HepG2 (cell line): ENCODE results near the gene L3MBTL4. TPM values are rescaled to one million over a fixed set of nuclear protein-coding genes. Genes with fewer than 3 reads are reported as not detected.

Experiments
- CHD2 ChIP-seq: IDR thresholded peaks from 2 replicates; pipeline ENCODE4 v1.6.1; 2011; ENCODE audit warnings: low read depth, low read length, improper control_type of control experiment
- EEA1 ChIP-seq: sonication (generic); formaldehyde crosslinking; IDR thresholded peaks from 2 replicates; pipeline ENCODE4 v1.5.1; 2020; ENCODE audit warnings: mild to moderate bottlenecking, missing genetic modification reagents, borderline replicate concordance
- FOXC1 ChIP-seq: sonication (generic); formaldehyde crosslinking; IDR thresholded peaks from 2 replicates; pipeline ENCODE4 v1.8.0; 2022; ENCODE audit warnings: mild to moderate bottlenecking, missing genetic modification reagents, borderline replicate concordance
- KAT7 ChIP-seq: IDR thresholded peaks from 2 replicates; pipeline ENCODE4 v1.6.1; 2018; ENCODE audit warnings: borderline replicate concordance, missing compliant biosample characterization
- KLF16 ChIP-seq, 2 experiments: sonication (generic) in 1 of 2; formaldehyde crosslinking in 1 of 2; IDR thresholded peaks; 2 replicates each; pipeline versions ENCODE4 v1.6.1 to v1.8.0; 2016 to 2023; ENCODE audit warnings: missing genetic modification reagents in 2 of 2, missing compliant biosample characterization in 1 of 2
- RBFOX2 ChIP-seq: fragments of 200-400 bp; formaldehyde crosslinking; IDR thresholded peaks from 2 replicates; pipeline ENCODE4 v1.6.1; 2017; ENCODE audit warnings: low read depth, mild to moderate bottlenecking, low read length
- SRF ChIP-seq: IDR thresholded peaks from 2 replicates; pipeline ENCODE4 v1.6.1; 2011; ENCODE audit warnings: mild to moderate bottlenecking, low read depth, low read length, moderate library complexity
- TMF1 ChIP-seq: sonication (generic); formaldehyde crosslinking; IDR thresholded peaks from 2 replicates; pipeline ENCODE4 v1.8.1; 2022; ENCODE audit warnings: low read depth, missing genetic modification reagents
- ZMYM4 ChIP-seq: sonication (generic); formaldehyde crosslinking; IDR thresholded peaks from 2 replicates; pipeline ENCODE4 v1.8.1; 2023; ENCODE audit warnings: mild to moderate bottlenecking, missing genetic modification reagents
- ZNF556 ChIP-seq: sonication (generic); formaldehyde crosslinking; IDR thresholded peaks from 2 replicates; pipeline ENCODE4 v1.4.0; 2020; ENCODE audit warnings: mild to moderate bottlenecking, missing genetic modification reagents, borderline replicate concordance
- ZNF607 ChIP-seq: sonication (generic); formaldehyde crosslinking; IDR thresholded peaks from 2 replicates; pipeline ENCODE4 v1.5.1; 2020; ENCODE audit warnings: missing genetic modification reagents, mild to moderate bottlenecking, borderline replicate concordance
- ZNF614 ChIP-seq: IDR thresholded peaks from 2 replicates; pipeline ENCODE4 v1.6.1; 2018; ENCODE audit warnings: missing biosample characterization, missing genetic modification reagents, inconsistent platforms, borderline replicate concordance
- ZNF687 ChIP-seq: sonication (generic); formaldehyde crosslinking; IDR thresholded peaks from 2 replicates; pipeline ENCODE4 v1.5.1; 2020; ENCODE audit warnings: mild to moderate bottlenecking, missing genetic modification reagents, moderate library complexity
- ZSCAN5A ChIP-seq: sonication (generic); formaldehyde crosslinking; IDR thresholded peaks from 2 replicates; pipeline ENCODE4 v1.8.0; 2022; ENCODE audit warnings: mild to moderate bottlenecking, missing genetic modification reagents, borderline replicate concordance
- polyA plus RNA-seq, 8 experiments: library from polyadenylated mRNA; depleted of rRNA in 3 of 8; stranded (reverse) in 7 of 8; unstranded in 1 of 8; fragments of >200 nt; fragmentation: Illumina TruSeq in 4 of 8; extraction: Trizol in 4 of 8; gene quantifications; 2 replicates each; pipeline versions ENCODE4 v1.2.1 to v1.2.3, GENCODE V29; 2011 to 2016; ENCODE audit warnings: low read depth in 4 of 8, missing spikeins in 1 of 8, mixed read lengths in 1 of 8; ENCODE audit not compliant: insufficient read depth in 1 of 8
- total RNA-seq, 5 experiments: library from RNA; depleted of rRNA; stranded (reverse); fragments of >200 nt; fragmentation: Illumina TruSeq; extraction: Trizol; gene quantifications; 2 replicates each; pipeline ENCODE4 v1.2.3, GENCODE V29; 2016; ENCODE audit warnings: low read depth in 1 of 5
- TF ChIP-seq, protein P1 (sequence below): sonication (generic); formaldehyde crosslinking; IDR thresholded peaks from 2 replicates; pipeline ENCODE4 v1.4.0; 2020; ENCODE audit warnings: mild to moderate bottlenecking, missing genetic modification reagents, borderline replicate concordance
- TF ChIP-seq, protein P2 (sequence below): sonication (generic); formaldehyde crosslinking; IDR thresholded peaks from 2 replicates; pipeline ENCODE4 v1.8.0; 2022; ENCODE audit warnings: missing genetic modification reagents, low read depth, mild to moderate bottlenecking, borderline replicate concordance

The L3MBTL4 gene
- total and polyA plus RNA-seq, 2 of the 13 experiments (the other 11 are each of a cell fraction or from before 2014, with no cell fraction given), result 10.8 to 13.3 TPM

GRCh38 chr18:6414723-6415417 lies at the start of gene L3MBTL4 (continued):
- TF ChIP-seq ZSCAN5A (CRISPR knock-in tag) (0 out of 2 replicates have a peak, but pooled peaks have one; percentile 24), KAT7 (no peak), ZNF556 (CRISPR knock-in tag) (no peak), SRF (no peak), ZNF607 (peak; percentile 31; the same call in 1 of the 2 replicates), TMF1 (CRISPR knock-in tag) (0 out of 2 replicates have a peak, but pooled peaks have one; percentile 52), ZNF614 (CRISPR knock-in tag) (peak; percentile 19; the same call in 1 of the 2 replicates), ZMYM4 (0 out of 2 replicates have a peak, but pooled peaks have one; percentile 32), ZNF687 (CRISPR knock-in tag) (peak; percentile 36), EEA1 (CRISPR knock-in tag) (peak; percentile 30; the same call in 1 of the 2 replicates), FOXC1 (CRISPR knock-in tag) (0 out of 2 replicates have a peak, but pooled peaks have one; percentile 35), RBFOX2 (peak; percentile 50; the same call in 1 of the 2 replicates), KLF16 (CRISPR knock-in tag; IDR thresholded peaks at IDR 0.05) (peak in 1 of 2 experiments; percentile 31; a peak in 1 of 4 replicates), CHD2 (no peak)
- TF ChIP-seq, protein P1, sequence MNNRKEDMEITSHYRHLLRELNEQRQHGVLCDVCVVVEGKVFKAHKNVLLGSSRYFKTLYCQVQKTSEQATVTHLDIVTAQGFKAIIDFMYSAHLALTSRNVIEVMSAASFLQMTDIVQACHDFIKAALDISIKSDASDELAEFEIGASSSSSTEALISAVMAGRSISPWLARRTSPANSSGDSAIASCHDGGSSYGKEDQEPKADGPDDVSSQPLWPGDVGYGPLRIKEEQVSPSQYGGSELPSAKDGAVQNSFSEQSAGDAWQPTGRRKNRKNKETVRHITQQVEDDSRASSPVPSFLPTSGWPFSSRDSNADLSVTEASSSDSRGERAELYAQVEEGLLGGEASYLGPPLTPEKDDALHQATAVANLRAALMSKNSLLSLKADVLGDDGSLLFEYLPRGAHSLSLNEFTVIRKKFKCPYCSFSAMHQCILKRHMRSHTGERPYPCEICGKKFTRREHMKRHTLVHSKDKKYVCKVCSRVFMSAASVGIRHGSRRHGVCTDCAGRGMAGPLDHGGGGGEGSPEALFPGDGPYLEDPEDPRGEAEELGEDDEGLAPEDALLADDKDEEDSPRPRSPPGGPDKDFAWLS (CRISPR knock-in tag), result no peak
- TF ChIP-seq, protein P2, sequence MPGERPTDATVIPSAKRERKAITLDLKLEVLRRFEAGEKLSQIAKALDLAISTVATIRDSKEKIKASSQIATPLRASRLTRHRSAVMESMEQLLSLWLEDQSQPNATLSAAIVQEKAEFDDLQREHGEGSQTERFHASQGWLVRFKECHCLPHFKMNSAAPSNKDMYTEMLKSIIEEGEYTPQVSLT (CRISPR knock-in tag), result no peak
